Ishikawa (cell line): ENCODE data around the gene MTHFD1L.

ENCODE experiments used
- CEBPB ChIP-seq: IDR thresholded peaks from 2 replicates; pipeline ENCODE4 v1.6.1; 2012
- CREB1 ChIP-seq: IDR thresholded peaks from 2 replicates; pipeline ENCODE4 v1.6.1; 2012; ENCODE audit warnings: low read depth
- EGR1 ChIP-seq: IDR thresholded peaks from 2 replicates; pipeline ENCODE4 v1.6.1; 2012
- EP300 ChIP-seq: IDR thresholded peaks from 2 replicates; pipeline ENCODE4 v1.6.1; 2012; ENCODE audit warnings: borderline replicate concordance
- FOXM1 ChIP-seq: IDR thresholded peaks from 2 replicates; pipeline ENCODE4 v1.6.1; 2012; ENCODE audit warnings: low read depth, borderline replicate concordance
- MAX ChIP-seq: IDR thresholded peaks from 2 replicates; pipeline ENCODE4 v1.6.1; 2012
- NFIC ChIP-seq: IDR thresholded peaks from 2 replicates; pipeline ENCODE4 v1.6.1; 2012
- RAD21 ChIP-seq: IDR thresholded peaks from 2 replicates; pipeline ENCODE4 v1.6.1; 2012; ENCODE audit warnings: low read depth
- REST ChIP-seq: IDR thresholded peaks from 2 replicates; pipeline ENCODE4 v1.6.1; 2012; ENCODE audit warnings: low read depth, mild to moderate bottlenecking
- TAF1 ChIP-seq: IDR thresholded peaks from 2 replicates; pipeline ENCODE4 v1.6.1; 2012; ENCODE audit warnings: low read depth, mild to moderate bottlenecking
- TCF12 ChIP-seq: IDR thresholded peaks from 2 replicates; pipeline ENCODE4 v1.6.1; 2012; ENCODE audit warnings: low read depth
- TEAD4 ChIP-seq: IDR thresholded peaks from 2 replicates; pipeline ENCODE4 v1.6.1; 2012
- USF1 ChIP-seq: IDR thresholded peaks from 2 replicates; pipeline ENCODE4 v1.6.1; 2012
- YY1 ChIP-seq: IDR thresholded peaks from 2 replicates; pipeline ENCODE4 v1.6.1; 2012; ENCODE audit warnings: low read depth
- ZBTB7A ChIP-seq: IDR thresholded peaks from 2 replicates; pipeline ENCODE4 v1.6.1; 2012; ENCODE audit warnings: low read depth

Gene MTHFD1L

GRCh38 chr6:151014404-151015100, 149.1 kb downstream of the MTHFD1L start:
- TF ChIP-seq MAX (peak; percentile 36; the same call in 1 of the 2 replicates), REST (no peak), CREB1 (no peak), EGR1 (no peak), TAF1 (no peak), EP300 (0 out of 2 replicates have a peak, but pooled peaks have one; percentile 18), YY1 (no peak), CEBPB (no peak), RAD21 (peak; percentile 95)

GRCh38 chr6:151015101-151015700, 149.7 kb downstream of the MTHFD1L start:
- TF ChIP-seq RAD21 (no peak), NFIC (no peak), REST (no peak), YY1 (no peak), TCF12 (no peak), FOXM1 (no peak), CEBPB (no peak), CREB1 (no peak), EP300 (no peak), USF1 (no peak), EGR1 (no peak), TEAD4 (no peak), TAF1 (no peak), ZBTB7A (no peak), MAX (no peak)

GRCh38 chr6:151016107-151016506, 150.6 kb downstream of the MTHFD1L start:
- TF ChIP-seq CREB1 (no peak), NFIC (no peak), TCF12 (no peak), TAF1 (no peak), USF1 (no peak), FOXM1 (no peak), TEAD4 (no peak), YY1 (no peak), RAD21 (no peak), ZBTB7A (no peak), CEBPB (no peak), REST (no peak), MAX (no peak), EP300 (no peak), EGR1 (no peak)

- TF ChIP-seq CREB1 (no peak), MAX (no peak), EGR1 (no peak), USF1 (no peak), TCF12 (no peak), EP300 (no peak), REST (no peak), TAF1 (no peak), RAD21 (no peak), FOXM1 (no peak), NFIC (no peak), CEBPB (no peak)
Observed at GRCh38 chr6:151018046-151018445, 152.5 kb downstream of the MTHFD1L start.
